HG02623 (cell line): ENCODE measurements around the gene RUNX3.

Source experiments
- ATAC-seq: cut with Tn5 transposase; IDR thresholded peaks from one replicate; pipeline ENCODE4 v1.9.1; 2021; ENCODE audit warnings: moderate library complexity; ENCODE audit not compliant: unreplicated experiment

RUNX3 gene

DNA sequence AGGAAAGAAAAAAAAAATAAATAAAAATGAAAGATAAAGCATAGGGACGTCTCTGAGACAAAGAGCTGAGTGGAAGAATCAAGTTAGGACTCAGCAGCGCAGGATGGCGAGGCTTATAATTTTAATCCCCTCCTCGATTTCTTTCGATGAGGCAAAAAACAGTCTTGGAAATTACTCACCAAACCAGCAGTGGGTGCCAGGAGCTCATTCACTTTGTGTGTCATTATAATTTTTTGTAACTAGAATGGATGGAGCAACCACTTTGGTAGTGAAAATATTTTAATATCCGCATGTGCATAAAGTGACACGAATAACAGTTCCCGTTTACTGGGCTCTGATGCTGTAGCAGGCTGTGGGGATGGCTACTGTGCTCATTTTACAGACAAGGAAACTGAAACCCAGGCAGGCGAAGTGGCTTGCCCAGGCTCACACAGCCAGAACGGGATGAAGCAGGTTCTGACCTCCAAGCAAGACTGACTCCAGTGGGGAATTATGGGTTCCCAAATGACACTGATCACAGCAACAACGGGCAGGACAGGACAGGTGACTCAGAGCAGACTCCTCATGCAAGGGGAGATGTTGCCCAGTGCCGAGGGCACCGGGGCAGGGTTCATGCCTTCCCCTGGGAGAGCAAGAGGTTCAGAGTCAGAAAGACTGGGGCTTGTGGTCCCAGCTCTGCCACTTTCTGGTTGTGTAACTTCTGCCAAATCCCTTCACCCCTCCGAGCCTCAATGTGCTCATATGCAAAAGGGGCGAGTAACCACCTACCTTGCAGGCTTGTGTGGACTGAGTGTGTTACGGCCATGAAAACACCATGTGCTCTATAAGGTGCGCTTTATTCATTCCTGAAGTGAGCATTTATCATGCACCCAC lies 63.6 kb downstream of the RUNX3 start:
- no peak for ATAC-seq

DNA sequence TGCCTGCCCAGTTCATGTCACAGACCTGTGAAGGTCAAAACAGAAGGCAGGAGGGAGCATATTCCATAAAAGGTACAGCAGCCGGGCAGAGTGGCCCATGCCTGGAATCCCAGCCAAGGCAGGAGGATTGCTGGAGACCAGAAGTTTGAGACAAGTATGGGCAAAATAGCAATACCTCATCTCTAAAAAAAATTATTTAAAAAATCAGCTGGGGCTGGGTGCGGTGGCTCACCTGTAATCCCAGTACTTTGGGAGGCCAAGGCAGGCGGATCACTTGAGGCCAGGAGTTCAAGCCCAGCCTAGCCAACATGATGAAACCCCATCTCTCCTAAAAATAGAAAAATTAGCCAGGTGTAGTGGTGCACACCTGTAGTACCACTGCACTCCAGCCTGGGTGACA lies 64.5 kb downstream of the RUNX3 start:
- ATAC-seq = no peak

DNA sequence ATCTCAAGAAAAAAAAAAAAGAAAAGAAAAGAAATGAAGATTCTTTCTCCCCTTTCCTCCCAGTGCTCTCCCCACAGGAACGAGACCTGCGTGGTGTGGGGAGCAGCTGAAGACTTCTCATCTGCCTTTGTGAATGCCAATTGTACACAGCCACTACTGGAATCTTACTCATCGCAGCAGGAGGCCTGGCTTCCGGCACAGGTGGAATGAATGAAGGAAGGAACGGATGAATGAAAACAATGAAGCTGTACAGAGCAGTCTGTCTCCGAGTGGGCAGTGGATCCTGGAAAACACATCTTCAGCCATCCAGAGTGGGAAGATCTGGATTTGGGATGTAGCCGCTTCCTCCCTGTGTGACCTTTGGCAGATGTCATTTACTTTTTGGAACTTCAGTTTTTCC lies 64.9 kb downstream of the RUNX3 start:
- no peak for ATAC-seq

DNA sequence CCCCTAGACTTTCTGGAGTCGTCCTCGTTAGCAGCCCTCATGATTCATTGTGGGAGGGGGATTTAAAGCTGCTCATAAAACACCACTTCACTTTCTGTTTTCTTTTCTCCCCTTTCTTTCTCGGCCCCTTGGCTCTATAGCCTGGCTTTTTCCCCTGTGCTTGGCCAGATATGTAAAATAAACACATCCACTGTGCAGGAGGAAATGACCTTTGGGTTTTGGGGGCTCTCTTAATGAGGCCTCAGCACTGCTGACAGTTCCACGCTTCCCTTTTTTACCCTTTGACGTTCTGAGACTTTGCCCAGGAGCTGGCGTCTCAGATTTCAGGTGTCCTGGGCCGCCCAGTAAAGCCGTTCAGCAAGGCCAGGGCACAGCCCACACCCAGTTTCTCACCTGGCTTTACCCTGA lies 65.7 kb downstream of the RUNX3 start:
- no peak for ATAC-seq

DNA sequence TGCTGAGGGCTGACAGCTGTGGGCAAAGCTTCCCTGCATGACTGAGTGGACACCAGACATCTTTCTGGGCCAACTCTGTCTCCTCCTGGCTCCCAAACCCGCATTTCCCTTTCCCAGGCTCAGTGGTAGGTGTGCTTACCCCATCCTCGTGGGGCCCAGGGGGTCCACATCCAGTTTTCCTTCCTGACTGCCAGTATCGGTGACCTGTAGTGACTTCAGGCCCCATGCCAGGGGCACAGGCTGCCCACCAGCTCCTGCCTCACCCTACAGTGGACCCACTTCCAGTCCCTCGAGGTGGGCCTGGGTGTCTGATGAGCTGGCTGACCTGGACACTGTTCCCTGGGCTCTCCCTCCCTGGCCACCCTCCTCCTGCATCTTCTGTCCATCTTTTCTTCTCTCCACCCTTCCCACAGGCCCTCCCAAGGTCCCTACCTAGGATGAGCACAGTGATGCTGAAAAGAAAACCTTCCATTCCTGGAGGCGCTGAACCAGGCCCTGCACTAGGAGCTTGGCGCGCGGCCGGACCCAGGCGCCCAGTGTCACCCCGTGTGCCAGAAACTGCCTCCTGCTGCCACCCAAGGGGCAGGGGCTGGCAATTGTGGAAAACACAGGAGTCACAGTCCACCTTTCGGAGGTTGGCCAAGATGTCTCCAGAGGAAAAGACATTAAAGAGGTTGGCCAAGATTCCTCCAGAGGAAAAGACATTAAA lies 67.1 kb downstream of the RUNX3 start:
- ATAC-seq = no peak

DNA sequence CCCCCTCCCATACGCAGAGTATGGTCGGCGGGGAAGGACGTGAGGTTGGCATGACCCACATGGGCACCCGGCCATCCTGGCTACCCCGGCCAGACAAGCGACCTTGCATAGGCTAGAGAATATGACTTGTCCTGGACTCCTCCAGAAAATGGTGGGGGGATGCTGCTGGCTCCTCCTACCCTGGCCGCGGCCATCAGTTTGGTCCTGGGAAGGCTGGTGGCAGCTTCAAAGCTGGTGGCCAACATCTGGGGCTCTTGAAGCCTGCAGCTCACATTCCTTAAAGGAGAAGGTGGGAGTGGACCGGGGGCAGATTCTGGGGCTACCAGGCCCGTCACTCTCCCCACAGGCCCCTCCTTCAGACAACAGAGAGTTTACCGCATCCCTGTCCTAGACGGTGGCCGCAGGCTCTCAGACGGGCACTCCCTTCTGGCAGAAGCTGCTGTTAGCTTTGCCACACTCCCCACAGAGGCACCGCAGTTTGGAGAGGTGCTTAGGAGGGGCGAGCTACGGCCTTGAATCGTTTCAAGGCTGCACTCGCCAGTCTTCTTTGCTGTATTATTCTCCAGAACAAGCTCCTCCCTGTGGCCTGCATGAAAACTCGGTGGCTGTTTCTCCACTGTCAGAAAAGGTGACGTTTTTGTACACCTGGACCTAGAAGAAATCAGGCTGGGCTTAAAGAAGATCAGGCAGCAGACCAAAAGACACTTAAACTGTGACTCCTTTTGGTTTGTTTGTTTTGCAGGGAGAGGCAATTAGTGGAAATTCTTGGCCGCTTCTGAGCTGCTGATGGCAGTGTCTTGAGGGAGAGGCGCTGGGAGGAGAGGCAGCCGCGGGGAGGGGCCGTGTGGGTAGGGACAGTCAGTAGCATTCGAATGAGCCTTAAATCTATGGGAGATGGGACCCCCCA lies 68.0 kb downstream of the RUNX3 start:
- ATAC-seq = no peak

DNA sequence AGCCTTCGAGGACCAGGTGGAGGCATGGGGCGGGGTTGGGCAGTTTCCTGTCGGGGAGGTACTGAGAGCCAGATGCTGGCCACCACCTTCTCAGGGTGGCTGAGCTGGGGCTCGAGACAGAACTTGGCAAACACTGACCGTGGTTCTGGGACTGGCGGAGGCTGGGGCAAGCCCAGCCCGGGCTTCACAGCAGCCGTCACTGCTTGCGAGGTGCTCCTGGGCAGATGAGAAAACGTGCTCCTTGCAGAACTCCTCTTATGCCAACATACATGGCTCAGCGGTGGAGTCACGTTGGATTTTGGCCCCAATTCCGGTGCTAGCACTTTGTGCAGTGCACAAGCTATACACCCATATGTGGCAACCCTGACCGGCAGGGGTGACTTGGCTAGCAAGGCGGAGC lies 69.2 kb downstream of the RUNX3 start:
- no peak for ATAC-seq

DNA sequence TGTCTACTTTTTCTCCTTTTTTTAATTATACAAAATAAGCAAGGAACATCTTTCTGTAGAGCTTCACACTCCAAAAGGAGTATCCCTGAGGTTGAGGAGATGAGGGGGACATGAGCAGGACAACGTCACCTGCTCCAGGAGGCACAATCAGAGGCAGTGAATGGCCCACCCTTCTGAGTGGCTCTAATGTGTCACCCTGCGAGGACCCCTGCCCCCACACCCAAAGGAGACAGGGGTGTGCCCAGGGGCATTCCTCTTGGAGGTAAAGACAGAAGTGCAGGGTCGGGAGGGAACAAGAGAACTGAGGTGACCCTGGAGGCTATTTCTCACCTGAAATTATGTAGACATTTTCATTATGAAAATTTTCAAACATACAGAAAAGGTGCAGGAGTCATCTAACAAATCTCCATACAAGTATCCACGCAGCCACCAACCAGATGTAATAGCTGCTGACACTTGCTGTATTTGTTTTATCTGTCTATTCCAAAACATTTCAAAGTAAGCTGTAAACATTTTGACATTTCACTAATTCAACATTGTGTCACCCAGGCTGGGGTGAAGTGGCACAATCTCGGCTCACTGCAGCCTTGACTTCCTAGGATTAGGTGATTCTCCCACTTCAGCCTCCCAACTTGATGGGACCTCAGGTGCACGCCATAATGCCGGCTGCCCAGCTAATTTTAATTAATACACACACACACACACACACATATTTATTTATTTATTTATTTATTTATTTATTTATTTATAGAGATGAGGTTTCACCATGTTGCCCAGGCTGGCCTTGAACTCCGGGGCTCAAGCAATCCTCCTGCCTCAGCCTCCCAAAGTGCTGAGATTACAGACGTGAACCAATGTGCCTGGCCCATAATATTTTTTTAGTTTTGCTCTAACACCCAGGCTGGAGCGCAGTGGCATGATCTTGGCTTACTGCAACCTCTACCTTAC lies 70.7 kb downstream of the RUNX3 start:
- no peak for ATAC-seq

DNA sequence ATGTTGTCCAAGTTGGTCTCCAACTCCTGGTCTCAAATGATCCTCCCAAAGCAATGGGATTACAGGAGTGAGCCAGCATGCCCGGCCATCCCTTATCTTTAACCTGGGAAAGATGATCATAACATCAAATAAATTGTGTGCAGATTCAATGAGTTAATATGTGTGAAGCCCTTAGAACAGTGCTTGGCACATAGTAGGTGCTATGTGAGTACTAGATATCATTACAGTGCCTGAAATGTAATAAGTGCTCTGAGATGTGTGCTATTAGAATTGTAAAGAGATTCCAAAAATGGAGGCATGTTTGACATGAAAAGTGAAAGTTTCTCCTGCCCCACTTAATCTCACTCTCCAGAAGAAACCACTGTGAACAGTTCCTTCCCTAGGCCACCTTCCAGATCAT lies 71.8 kb downstream of the RUNX3 start:
- no peak for ATAC-seq

DNA sequence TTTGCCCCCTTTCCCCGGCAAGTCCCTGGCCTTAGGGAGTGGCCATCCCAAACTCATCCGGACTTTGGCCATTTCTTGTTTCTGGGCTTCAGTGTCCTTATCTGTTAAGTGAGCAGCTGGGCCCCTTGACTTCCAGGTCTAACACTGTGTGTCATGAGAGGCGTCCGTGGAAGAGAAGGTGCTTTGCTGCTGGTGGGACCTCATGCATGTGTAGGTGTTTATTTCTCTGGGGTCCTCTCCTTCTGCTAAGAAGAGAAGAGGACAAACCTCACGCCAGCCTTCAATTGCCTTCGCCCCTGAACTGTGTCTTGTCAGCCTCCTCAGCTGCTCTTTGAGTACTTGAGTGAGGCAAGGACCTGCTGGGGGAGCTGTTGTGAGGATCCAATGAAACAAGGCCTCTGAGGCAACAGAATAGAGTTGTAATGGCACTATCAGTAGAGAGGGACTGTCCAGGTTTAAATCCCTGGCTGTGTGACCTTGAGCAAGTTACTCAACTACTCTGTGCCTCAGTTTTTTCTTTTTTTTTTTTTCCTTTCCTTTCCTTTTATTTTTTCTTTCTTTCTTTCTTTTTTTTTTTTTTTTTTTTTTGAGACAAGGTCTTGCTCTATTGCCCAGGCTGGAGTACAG lies 72.5 kb downstream of the RUNX3 start:
- ATAC-seq = no peak

DNA sequence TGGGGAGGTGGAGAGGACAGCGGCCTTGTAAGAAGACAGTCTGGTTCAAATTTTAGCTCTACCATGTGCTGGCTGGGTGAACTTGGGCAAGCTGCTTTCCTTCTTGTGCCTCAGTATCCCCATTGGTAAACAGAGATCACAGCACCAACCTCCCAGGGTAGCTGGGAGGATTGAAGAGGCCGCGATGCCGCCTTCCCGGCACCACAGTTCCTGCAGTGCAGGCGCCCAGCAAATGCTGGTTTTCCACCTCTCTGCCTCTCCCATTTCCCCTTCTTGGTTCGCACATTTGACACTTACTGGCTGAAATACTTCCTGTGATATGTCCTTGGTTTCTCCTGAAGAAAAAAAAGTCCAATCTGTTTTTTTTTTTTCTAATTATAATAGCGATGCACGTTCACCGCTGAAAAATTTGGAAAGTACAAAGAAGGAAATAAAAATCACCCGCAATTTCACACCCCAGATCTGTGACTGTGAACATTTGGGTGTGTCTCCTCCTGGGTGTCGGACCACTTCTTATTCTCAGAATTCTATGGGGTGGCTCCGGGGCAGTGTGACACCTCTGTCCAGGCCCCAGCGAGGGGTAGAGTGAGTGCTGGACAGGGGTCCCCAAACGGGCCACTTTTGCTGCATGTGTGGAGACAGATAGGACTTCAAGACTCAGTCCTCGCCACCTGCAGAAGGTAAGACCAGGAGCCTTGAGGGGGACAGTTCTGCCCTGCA lies 73.1 kb downstream of the RUNX3 start:
- no peak for ATAC-seq

DNA sequence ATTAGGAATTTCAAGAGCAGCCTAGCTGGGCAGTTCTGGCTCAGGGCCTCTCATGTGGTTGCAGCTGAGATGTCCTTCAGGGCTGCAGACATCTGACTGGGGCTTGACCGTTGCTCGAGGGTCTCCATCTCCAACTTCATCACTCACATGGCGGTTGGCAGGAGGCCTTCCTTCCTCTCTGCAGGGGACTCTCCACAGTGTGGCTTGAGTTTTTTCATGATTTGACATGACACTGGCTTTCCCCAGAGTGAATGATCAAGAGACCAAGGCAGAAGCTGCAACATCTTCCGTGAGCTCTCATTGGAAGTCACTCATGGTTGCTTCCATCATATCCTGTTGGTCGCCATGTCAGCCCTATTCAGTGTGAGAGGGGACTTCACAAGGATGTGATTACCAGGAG lies 74.6 kb downstream of the RUNX3 start:
- no peak for ATAC-seq

DNA sequence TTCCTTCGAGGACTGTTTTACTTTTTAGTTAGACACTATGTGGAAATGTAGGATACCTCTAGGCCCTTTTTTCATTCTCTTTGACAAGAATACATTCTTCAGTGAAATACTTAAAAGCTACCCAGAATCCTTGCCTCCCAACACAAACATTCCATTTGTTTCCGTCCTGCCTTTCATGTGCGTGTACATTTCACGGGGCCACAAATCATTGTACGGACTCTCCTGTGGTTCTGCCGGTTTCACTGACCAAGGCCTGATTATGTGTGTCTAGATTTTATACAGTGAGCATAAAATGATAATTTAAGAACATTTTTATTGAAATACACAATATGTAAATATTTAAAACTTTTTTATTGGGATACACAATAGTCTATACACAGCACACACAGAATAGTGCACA lies 76.4 kb downstream of the RUNX3 start:
- no peak for ATAC-seq

DNA sequence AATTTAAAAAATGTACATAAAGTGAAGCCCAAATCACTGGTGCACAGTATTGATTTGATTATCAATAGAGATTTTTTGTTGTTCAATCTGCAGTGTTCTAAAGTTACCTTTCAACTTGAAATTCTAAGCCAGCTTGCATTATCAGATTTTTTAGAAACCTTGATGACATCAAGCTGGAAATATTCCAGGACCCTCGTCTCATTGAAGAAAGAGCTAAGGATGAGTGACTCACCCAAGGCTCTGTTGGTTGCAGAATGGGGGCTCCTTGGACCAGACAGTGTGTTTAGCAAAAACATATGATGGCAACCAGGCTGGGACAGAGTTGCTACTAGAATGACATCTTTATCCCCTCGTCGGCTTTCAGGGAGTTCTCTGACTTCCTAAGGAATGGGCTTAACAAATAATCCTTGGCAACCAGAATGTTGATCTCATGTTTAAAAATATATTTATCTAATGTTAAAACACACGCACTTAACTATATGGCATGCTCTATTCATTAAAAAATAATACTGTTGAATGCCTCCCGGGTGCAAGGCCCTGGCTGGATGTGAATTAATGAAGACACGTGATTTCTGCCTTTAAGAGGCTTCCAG lies 79.7 kb downstream of the RUNX3 start:
- ATAC-seq = no peak

DNA sequence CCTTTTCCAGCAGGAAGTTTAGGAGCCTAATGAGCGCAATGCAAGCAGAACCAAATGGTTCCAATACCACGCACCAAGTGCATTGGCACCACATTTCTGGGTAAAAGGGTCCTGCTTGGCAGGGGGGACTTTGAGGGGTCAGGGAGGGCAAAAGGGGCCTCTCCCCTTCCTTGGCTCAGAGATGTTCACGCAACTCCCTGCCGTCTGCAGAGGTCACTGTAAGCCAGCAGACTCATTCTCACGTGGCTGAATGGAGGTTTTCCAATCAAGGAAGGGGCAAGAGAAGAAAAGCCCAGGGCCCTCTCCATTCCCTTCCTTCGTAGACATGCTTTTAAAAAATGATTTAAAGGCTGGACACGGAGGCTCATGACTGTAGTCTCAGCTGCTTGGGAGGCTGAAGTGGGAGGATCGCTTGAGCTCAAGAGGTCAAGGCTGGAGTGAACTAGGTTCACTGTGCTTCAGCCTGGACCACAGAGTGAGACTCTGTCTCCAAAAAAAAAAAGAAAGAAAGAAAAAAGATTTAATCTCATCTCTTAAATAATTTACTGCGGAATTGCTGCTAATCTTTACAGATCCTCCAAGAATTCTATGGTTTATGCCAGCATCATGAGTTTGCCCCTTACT lies 80.3 kb downstream of the RUNX3 start:
- no peak for ATAC-seq
